NCI-H345 treated with DMSO at 0.1 percent for 48 hours (cell line): ENCODE measurements around the gene UBE2J1.

ENCODE experiments used
- DNase-seq: peaks from one replicate; lab custom pipeline; 2025; ENCODE audit not compliant: unreplicated experiment; lab: John Stamatoyannopoulos, UW

Gene UBE2J1

DNA sequence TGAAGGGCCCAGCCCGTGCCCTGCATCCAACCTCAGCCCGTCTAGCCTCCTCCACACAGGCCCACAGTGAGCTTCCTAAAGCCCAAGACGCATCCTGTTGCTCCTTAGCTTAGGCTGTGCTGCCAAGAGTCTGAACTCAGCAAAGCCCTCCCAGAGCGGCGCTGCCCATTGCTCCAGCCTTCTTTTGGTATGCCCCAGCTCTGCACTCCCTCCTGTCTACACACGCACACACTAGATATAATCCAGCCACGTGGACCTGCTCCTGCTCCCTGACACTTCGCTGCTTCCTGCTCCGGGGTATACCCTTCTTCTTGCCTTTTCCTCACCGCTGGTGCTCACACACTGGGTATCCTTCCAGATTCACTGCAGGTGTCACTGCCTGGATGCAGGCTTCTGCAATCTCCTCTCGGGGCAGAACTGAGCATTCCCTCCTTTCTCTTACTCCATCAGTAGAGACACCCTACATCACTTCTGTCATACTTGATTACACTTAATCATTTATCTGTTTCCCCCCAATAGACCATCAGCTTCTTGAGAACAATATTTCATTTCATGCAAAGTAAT is 61.2 kb downstream of the UBE2J1 start:
- DNase-seq = no peak

DNA sequence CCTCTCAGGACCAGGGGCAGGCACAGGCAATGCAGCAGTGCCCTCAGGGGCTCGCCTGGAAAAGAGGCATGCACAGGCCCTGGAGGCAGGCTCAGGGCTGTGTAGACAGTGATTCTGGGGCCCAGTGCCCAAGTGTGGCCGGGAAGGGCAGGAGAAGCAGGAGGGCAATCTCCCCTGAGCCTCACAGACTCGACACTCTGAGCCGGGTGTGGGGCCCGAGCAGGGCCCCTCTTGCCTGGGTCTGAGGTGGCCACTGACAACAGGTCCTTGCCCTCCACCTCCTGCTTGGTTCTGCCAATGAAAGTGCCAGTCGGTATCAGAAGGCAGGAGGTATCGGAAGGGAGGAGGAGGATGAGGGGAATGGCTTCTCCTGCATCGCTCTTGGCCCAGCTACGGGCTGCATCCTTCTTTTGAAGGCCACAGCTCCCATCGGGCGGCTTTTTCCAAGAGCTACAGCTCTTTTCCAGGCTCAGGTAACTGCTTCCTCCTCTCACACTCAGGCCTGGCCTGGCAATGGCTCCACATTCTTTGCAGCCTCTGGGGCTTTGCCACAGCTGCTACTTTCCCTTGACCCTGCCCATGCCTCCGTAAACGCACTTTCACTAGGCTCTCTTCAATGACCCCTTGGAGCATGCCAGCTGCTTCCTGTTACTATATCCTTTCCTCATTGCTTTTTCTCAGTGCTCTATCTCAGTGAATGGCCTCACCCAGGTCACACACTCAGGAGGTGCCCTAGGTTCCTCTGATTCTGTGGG is 61.9 kb downstream of the UBE2J1 start:
- no peak for DNase-seq

DNA sequence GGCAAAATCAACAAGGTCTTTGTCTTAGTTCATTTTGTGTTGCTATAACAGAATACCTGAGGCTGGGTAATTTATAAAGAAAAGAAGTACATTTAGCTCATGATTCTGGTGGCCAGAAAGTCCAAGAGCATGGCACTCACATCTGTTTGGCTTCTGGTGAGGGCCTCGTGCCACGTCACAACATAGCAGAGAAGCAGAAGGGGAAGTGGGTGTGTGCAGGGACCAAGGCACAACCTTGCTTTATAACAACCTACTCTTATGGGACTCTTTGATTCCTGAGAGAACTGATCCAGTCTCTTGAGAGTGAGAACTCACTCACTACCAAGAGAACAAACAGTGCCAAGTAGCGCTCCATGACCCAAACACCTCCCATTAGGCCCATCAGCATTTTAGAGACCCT is 62.8 kb downstream of the UBE2J1 start:
- no peak for DNase-seq

DNA sequence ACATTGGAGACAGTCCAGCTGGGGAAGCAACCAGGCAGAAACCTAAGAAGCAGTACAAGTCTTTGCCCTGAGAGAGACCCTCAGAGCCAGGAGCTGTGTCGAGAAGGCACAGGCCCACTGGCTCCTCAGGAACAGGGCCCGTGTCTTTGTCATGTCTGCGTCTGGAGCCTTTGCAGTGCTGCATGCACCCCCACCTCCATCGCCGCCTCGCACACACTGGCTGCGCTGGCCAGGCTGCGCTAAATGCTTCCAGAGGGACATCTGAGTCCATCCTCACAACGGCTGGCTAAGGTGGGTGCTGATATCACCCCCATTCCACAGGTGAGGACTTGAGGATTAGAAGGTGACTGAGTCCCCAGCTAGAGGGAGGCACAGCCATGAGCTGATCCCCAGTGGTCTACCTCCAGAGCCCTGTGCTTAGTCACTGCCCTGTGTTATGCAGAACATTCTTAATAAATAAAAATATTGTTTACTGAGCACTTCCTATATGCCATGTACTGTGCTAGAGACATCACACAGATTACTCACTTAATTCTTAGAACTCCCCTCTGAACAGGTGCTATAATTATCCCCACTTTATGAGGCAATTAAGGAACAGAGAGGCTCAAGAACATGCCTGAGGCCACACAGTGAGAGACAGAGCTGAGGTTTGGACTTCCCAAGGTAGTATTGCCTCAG is 65.0 kb downstream of the UBE2J1 start:
- DNase-seq = no peak

DNA sequence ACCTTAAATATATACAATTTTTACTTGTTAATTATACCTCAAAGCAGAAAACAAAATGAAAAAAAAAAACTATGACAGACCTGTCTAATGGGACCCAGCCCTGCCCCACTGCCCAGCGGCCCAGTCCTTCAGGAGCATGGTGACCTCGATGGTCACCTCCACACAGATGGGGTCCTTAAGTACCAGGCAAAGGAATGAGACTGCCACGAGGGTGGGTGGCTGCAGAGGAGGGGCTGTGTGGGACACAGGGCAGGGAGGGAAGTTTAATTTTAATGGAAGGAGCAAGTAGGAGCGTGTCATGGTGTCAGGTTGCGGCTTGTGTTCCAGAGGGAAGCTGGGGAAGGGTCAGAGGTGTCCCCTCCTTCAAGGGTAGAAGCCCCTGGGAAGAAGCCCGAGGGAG is 66.0 kb downstream of the UBE2J1 start:
- no peak for DNase-seq

DNA sequence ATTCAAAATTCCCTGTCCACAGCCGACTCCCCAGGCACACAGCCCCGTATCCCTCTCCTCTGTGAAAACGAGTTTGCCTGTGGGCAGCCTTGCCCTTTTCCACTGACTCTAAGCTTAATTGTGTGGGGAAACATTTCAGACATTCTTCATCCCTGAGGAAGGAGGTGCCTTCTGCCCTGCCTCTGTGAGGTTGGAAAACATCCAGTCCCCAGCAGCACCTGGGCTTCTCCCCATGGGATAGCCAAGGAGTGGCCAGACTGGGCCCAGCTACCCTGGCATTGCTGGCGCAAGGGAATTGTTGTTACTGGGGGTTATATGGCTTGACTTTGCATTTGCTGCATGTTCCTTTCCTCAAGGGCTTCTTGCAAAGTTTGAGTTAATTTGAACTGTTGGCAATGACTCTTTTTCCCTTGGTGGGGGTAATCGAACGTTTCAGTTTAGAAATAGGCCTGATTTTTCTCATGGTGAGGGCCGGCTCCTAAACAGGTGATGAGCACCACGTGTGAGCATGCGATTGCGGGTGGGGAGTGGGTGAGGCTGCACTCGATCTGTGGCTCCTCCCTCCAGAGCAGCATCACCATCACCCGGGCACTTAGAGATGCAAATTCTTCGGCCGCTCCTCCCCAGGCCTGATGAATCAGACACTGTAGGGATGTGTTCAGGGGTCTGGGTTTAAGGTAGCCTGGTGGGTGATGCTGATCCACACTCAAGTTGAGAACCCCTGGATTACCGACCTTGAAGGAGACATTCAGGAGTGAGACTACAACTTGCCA is 67.4 kb downstream of the UBE2J1 start:
- no peak for DNase-seq

DNA sequence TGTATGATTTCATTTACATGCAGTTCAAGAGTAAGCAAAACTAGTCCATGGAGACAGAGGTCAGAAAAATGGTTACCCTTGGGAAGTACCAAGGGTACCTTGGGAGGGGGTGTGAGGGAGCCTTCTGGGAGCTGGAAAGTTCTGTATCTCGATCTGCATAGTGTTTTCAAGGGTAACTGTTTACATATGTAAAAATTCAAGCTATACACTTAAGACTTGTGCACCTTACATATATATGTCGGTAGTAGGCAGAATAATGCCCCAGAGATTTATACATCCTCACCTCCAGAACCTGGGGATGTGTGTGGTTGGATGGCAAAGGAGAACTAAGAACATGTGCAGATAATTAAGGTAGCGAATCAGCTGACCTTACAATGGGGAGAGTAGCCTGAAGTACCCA is 68.4 kb downstream of the UBE2J1 start:
- no peak for DNase-seq

DNA sequence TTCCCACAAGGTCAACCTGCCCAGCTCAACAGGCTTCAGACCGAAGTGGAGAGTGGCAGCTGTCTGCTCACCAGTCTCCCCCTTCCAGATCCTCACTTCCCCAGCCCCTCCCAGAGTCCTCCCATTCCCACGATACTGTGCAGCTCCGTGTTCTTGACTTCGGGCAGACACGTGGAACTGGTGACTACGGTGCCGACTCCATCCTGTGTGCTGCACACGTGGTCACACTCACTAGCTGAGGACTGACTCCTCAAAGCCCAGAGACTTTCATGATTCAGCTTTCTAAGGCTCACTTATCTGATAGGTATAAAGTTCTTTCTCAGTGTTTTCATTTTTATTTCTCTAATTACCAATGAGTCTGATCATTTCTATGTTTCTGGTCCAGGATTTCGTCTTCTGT is 69.8 kb downstream of the UBE2J1 start:
- DNase-seq = no peak

DNA sequence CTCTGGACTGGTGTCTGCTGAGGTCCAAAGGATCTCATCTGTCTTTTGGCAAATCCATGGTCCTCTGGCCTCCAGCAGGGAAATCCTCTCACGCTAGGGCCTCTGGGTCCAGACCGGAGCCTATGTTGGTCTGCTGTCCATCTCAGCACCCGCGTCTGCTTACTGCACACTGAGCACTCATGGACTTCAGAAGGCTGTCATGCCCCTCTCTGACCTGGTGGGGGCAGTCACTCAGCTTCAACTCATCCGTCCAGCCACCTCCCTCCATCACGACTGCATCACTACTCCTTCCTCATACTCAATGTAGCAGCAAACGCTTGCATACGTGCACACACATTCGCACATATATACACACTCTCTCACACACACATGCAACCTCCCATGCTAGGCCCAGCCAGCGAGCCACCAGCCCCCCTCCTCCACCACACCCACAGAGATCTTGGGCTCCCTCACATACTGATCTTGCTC is 70.7 kb downstream of the UBE2J1 start:
- DNase-seq = no peak

DNA sequence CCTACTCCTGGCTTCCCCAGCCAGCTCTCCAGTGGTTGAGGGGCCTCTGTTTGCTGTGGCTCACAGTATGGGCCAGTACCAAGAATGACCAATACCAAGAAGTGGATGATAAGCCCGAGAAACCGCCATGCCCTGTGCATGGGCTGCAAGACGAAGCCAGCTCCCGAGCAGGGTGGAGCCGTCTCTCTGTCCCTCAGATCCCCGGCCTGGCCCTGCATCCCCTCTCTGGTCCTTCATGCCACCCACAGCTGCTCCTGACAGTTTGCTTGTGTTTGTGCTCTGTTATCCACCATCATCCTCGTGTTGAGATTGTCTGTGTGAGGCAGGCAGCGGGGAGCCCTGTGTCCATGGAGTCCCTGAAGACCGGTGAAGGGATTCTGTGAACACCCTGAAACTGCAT is 73.6 kb downstream of the UBE2J1 start:
- no peak for DNase-seq
